ENCODE measurements around the gene ADCK2.
A peak's percentile ranks its signal among the peaks of the same experiment; 100 is the strongest.
"Not testable (repeated sequence)": the region's sequence is repeated elsewhere in the genome, so short reads cannot be mapped to it uniquely, and the experiment has no call there.

The ADCK2 gene

DNA sequence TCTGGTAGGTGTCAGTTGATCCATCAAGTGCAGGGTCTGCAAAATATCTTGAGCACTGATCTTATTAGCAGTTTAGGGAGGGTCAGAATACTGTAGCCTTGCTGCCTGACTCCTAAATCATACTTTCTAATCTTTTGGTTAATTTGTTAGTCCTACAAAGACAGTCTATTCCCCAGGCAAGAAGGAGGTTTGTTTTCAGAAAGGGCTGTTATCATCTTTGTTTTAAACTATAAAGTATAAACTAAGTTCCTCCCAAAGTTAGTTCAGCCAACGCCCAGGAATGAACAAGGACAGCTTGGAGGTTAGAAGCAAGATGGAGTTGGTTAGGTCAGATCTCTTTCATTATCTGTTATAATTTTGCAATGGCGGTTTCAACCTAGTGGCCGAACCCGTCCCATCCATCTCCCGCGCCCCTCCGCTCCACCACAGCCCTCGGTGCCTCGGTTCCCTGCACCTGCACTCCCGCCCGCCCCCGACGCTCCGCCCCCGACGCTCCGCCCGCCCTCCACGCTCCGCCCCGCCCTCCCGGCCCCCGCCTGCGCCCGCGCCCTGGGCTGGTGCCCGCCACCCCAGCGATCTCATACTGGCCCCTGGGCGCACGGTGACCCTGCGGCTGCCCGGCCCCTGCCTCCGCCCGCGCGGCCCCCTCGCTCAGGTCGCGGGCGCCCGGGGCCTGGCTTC, at the start of gene ADCK2:
ADCK2 (plus strand) TSS at position 564 of the 681 bp plus-strand sequence. CDS start 386 bp downstream, outside the sequence.
- H3K27me3 ChIP-seq (ENCODE audit: control insufficient read depth in 1 of 2, insufficient read depth in 2 of 2, low read length in 2 of 2) = no peaks in the 10 kb centered on the region
- H3K27ac ChIP-seq (ENCODE audit: low read depth, low read length) = peak within 1 kb of the TSS; percentile 33
- H3K36me3 ChIP-seq (ENCODE audit: control insufficient read depth in 1 of 2, insufficient read depth in 2 of 2, low read length in 2 of 2) = no peaks in the 10 kb centered on the region
- H3K4me3 ChIP-seq (ENCODE audit: low read depth in 1 of 2, low read length in 2 of 2) = peak within 1 kb of the TSS; percentile 73 to 82
- peak within 1 kb of the TSS; percentile 71 to 77 for H3K9ac ChIP-seq (ENCODE audit: low read depth in 1 of 2, low read length in 2 of 2)
- peaks cover 11 to 24% of the 10 kb centered on the region in 2 donors for H3K4me1 ChIP-seq (ENCODE audit: control insufficient read depth in 1 of 2, insufficient read depth in 2 of 2, low read length in 2 of 2)
- no peaks in the 10 kb centered on the region for H3K9me3 ChIP-seq (ENCODE audit: control insufficient read depth in 1 of 2, low read length in 2 of 2)

GRCh38 chr7:140623980-140624379, 48.8 kb upstream of the ADCK2 start:
- H3K27me3 ChIP-seq (ENCODE audit: control insufficient read depth in 1 of 2, insufficient read depth in 2 of 2, low read length in 2 of 2) = no peaks in the 10 kb centered on the region
- no peak overlapping the region for H3K4me3 ChIP-seq (ENCODE audit: low read depth in 1 of 2, low read length in 2 of 2)
- H3K27ac ChIP-seq (ENCODE audit: low read depth, low read length) = no peak overlapping the region
- no peaks in the 10 kb centered on the region for H3K36me3 ChIP-seq (ENCODE audit: control insufficient read depth in 1 of 2, insufficient read depth in 2 of 2, low read length in 2 of 2)
- H3K4me1 ChIP-seq (ENCODE audit: control insufficient read depth in 1 of 2, insufficient read depth in 2 of 2, low read length in 2 of 2) = peaks cover 0 to 2% of the 10 kb centered on the region in 2 donors
- H3K9ac ChIP-seq (ENCODE audit: low read depth in 1 of 2, low read length in 2 of 2) = no peak overlapping the region
- no peaks in the 10 kb centered on the region for H3K9me3 ChIP-seq (ENCODE audit: control insufficient read depth in 1 of 2, low read length in 2 of 2)

GRCh38 chr7:140624392-140625191, 48.2 kb upstream of the ADCK2 start:
- H3K9ac ChIP-seq (ENCODE audit: low read depth in 1 of 2, low read length in 2 of 2) = no peak overlapping the region
- H3K27me3 ChIP-seq (ENCODE audit: control insufficient read depth in 1 of 2, insufficient read depth in 2 of 2, low read length in 2 of 2) = no peaks in the 10 kb centered on the region
- no peaks in the 10 kb centered on the region for H3K9me3 ChIP-seq (ENCODE audit: control insufficient read depth in 1 of 2, low read length in 2 of 2)
- H3K4me1 ChIP-seq (ENCODE audit: control insufficient read depth in 1 of 2, insufficient read depth in 2 of 2, low read length in 2 of 2) = peaks cover 0 to 2% of the 10 kb centered on the region in 2 donors
- H3K36me3 ChIP-seq (ENCODE audit: control insufficient read depth in 1 of 2, insufficient read depth in 2 of 2, low read length in 2 of 2) = no peaks in the 10 kb centered on the region
- no peak overlapping the region for H3K27ac ChIP-seq (ENCODE audit: low read depth, low read length)
- no peak overlapping the region for H3K4me3 ChIP-seq (ENCODE audit: low read depth in 1 of 2, low read length in 2 of 2)

DNA sequence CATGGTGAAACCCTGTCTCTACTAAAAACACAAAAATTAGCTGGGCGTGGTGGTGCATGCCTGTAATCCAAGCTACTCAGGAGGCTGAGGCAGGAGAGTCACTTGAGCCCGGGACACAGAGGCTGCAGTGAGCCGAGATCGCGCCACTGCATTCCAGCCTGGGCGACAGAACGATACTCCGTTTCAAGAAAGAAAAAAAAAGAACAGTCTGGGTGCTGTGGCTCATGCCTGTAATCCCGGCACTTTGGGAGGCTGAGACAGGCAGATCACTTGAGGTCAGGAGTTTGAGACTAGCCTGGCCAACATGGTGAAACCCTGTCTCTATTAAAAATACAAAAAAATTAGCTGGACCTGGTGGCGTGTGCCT, 47.6 kb upstream of the ADCK2 start:
- H3K27ac ChIP-seq (ENCODE audit: low read depth, low read length); H3K4me1 ChIP-seq (ENCODE audit: control insufficient read depth in 1 of 2, insufficient read depth in 2 of 2, low read length in 2 of 2): not testable (repeated sequence)

DNA sequence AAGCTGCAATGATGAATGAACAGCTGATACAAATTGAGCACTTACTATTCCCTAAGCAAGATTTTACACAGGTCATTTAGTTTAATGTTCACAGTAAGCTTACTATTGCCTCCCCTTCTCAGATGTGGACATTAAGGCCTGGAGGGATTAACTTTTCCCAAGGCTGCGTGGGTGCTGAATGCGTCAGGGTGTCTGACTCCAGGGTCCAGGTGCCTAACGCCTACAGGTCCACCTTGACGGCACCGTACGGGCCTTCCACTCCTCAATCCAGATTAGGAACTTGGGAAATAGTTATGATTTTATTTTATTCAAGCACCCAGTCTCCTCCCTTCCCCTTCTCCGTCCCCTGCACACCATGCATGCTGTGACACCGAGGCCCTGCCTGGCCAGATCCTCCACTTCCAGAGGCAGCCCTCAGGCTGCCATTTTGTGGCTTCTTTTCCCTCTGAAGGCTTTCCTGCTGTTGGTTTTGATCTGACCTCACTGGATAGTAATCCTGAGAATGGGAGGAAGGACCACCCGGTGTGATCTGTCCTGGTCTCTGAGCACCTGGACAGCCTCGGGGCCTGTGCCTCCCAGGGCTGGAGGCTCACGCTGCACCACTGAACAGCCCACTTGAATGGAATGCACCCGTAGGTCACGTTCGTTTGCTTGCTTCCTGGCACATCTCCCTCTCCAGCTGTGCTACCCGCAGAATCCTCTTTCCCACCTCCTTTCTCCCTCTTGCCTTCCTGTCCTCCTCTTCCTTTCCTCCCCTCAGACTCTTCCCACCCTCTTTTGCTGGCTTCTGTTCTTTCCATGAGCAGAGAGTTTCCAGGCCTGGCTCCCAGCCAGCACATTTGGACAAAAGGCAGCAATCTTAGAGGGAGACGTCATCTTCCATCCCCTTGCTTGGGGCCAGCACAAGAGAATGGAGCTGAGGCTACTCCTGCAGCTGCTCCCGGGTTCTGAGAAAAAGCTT, 46.6 kb upstream of the ADCK2 start:
- no peak overlapping the region for H3K4me3 ChIP-seq (ENCODE audit: low read depth in 1 of 2, low read length in 2 of 2)
- H3K27me3 ChIP-seq (ENCODE audit: control insufficient read depth in 1 of 2, insufficient read depth in 2 of 2, low read length in 2 of 2) = no peaks in the 10 kb centered on the region
- H3K9me3 ChIP-seq (ENCODE audit: control insufficient read depth in 1 of 2, low read length in 2 of 2) = no peaks in the 10 kb centered on the region
- H3K27ac ChIP-seq (ENCODE audit: low read depth, low read length) = peak overlapping the region; percentile 30
- no peaks in the 10 kb centered on the region for H3K36me3 ChIP-seq (ENCODE audit: control insufficient read depth in 1 of 2, insufficient read depth in 2 of 2, low read length in 2 of 2)
- H3K4me1 ChIP-seq (ENCODE audit: control insufficient read depth in 1 of 2, insufficient read depth in 2 of 2, low read length in 2 of 2) = peaks cover 0 to 2% of the 10 kb centered on the region in 2 donors
- no peak overlapping the region for H3K9ac ChIP-seq (ENCODE audit: low read depth in 1 of 2, low read length in 2 of 2)

More for the DNA sequence above, 47.6 kb upstream of the ADCK2 start:
- not testable (repeated sequence) for H3K9ac ChIP-seq (ENCODE audit: low read depth in 1 of 2, low read length in 2 of 2); H3K36me3 ChIP-seq (ENCODE audit: control insufficient read depth in 1 of 2, insufficient read depth in 2 of 2, low read length in 2 of 2); H3K27me3 ChIP-seq (ENCODE audit: control insufficient read depth in 1 of 2, insufficient read depth in 2 of 2, low read length in 2 of 2); H3K9me3 ChIP-seq (ENCODE audit: control insufficient read depth in 1 of 2, low read length in 2 of 2); H3K4me3 ChIP-seq (ENCODE audit: low read depth in 1 of 2, low read length in 2 of 2)

DNA sequence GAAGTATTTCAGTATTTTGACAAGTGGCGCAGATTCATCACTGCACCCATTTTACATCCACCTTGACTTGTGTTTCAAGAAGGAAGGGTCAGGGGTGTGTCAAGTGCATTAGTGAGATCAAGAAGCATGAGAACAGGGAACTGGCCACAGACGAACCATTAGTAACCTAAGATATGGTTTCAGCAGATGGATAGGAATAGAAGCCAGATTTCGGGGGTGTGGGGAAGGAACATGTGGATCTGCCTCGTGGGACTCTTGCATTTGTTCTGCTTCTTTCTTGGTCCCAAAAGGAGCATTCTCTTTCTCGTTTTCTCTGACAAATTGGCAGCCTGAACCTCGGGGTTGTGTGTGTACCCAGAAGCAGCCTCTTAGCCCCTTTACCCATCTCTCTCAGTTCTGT, 41.7 kb upstream of the ADCK2 start:
- peaks cover 0 to 2% of the 10 kb centered on the region in 2 donors for H3K4me1 ChIP-seq (ENCODE audit: control insufficient read depth in 1 of 2, insufficient read depth in 2 of 2, low read length in 2 of 2)
- H3K4me3 ChIP-seq (ENCODE audit: low read depth in 1 of 2, low read length in 2 of 2) = no peak overlapping the region
- H3K27me3 ChIP-seq (ENCODE audit: control insufficient read depth in 1 of 2, insufficient read depth in 2 of 2, low read length in 2 of 2) = no peaks in the 10 kb centered on the region
- H3K9me3 ChIP-seq (ENCODE audit: control insufficient read depth in 1 of 2, low read length in 2 of 2) = no peaks in the 10 kb centered on the region
- H3K27ac ChIP-seq (ENCODE audit: low read depth, low read length) = no peak overlapping the region
- no peaks in the 10 kb centered on the region for H3K36me3 ChIP-seq (ENCODE audit: control insufficient read depth in 1 of 2, insufficient read depth in 2 of 2, low read length in 2 of 2)
- H3K9ac ChIP-seq (ENCODE audit: low read depth in 1 of 2, low read length in 2 of 2) = no peak overlapping the region

DNA sequence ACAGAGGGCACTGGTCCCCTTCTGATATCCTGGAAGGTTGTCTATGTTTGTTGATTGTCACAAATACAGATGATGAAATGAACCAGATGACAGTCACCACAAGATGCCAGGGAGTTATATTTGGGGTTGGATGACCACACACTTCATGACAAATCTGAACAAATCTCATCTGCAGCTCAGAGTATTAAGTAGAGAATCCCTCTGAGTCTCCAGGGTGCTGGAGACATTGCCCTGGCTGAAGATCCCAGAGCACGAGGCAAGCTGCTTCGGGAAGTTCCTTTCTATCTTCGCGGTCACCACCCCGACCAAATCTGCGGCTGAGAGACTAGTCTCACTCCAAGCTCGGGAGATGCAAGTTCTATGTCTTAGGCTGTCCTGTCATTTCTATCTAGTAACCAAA, 41.1 kb upstream of the ADCK2 start:
- no peak overlapping the region for H3K27ac ChIP-seq (ENCODE audit: low read depth, low read length)
- H3K27me3 ChIP-seq (ENCODE audit: control insufficient read depth in 1 of 2, insufficient read depth in 2 of 2, low read length in 2 of 2) = no peaks in the 10 kb centered on the region
- peaks cover 0 to 2% of the 10 kb centered on the region in 2 donors for H3K4me1 ChIP-seq (ENCODE audit: control insufficient read depth in 1 of 2, insufficient read depth in 2 of 2, low read length in 2 of 2)
- H3K9ac ChIP-seq (ENCODE audit: low read depth in 1 of 2, low read length in 2 of 2) = no peak overlapping the region
- H3K9me3 ChIP-seq (ENCODE audit: control insufficient read depth in 1 of 2, low read length in 2 of 2) = no peaks in the 10 kb centered on the region
- no peaks in the 10 kb centered on the region for H3K36me3 ChIP-seq (ENCODE audit: control insufficient read depth in 1 of 2, insufficient read depth in 2 of 2, low read length in 2 of 2)
- no peak overlapping the region for H3K4me3 ChIP-seq (ENCODE audit: low read depth in 1 of 2, low read length in 2 of 2)

GRCh38 chr7:140635345-140635744, 37.4 kb upstream of the ADCK2 start:
- Histone ChIP-seq H3K27me3 (ENCODE audit: control insufficient read depth in 1 of 2, insufficient read depth in 2 of 2, low read length in 2 of 2) (peaks cover 22 to 23% of the 10 kb centered on the region in 2 donors), H3K9ac (ENCODE audit: low read depth in 1 of 2, low read length in 2 of 2) (no peak overlapping the region), H3K27ac (ENCODE audit: low read depth, low read length) (no peak overlapping the region), H3K4me1 (ENCODE audit: control insufficient read depth in 1 of 2, insufficient read depth in 2 of 2, low read length in 2 of 2) (peaks cover 3 to 8% of the 10 kb centered on the region in 2 donors), H3K4me3 (ENCODE audit: low read depth in 1 of 2, low read length in 2 of 2) (no peak overlapping the region), H3K36me3 (ENCODE audit: control insufficient read depth in 1 of 2, insufficient read depth in 2 of 2, low read length in 2 of 2) (no peaks in the 10 kb centered on the region), H3K9me3 (ENCODE audit: control insufficient read depth in 1 of 2, low read length in 2 of 2) (no peaks in the 10 kb centered on the region)

GRCh38 chr7:140635816-140636215, 36.9 kb upstream of the ADCK2 start:
- H3K4me3 ChIP-seq (ENCODE audit: low read depth in 1 of 2, low read length in 2 of 2) = no peak overlapping the region
- no peaks in the 10 kb centered on the region for H3K36me3 ChIP-seq (ENCODE audit: control insufficient read depth in 1 of 2, insufficient read depth in 2 of 2, low read length in 2 of 2)
- peaks cover 3 to 8% of the 10 kb centered on the region in 2 donors for H3K4me1 ChIP-seq (ENCODE audit: control insufficient read depth in 1 of 2, insufficient read depth in 2 of 2, low read length in 2 of 2)
- H3K9me3 ChIP-seq (ENCODE audit: control insufficient read depth in 1 of 2, low read length in 2 of 2) = no peaks in the 10 kb centered on the region
- H3K9ac ChIP-seq (ENCODE audit: low read depth in 1 of 2, low read length in 2 of 2) = no peak overlapping the region
- H3K27ac ChIP-seq (ENCODE audit: low read depth, low read length) = no peak overlapping the region
- peaks cover 22 to 23% of the 10 kb centered on the region in 2 donors for H3K27me3 ChIP-seq (ENCODE audit: control insufficient read depth in 1 of 2, insufficient read depth in 2 of 2, low read length in 2 of 2)
